Activated CD4-positive, CD25-positive, alpha-beta regulatory T cell (primary cell): ENCODE results near the gene PDGFD.

ENCODE experiments used
- DNase-seq, 4 experiments: peaks; one replicate each; lab custom pipeline; 2025; lab: John Stamatoyannopoulos, UW

The PDGFD gene

GRCh38 chr11:104000798-104001197 lies 163.1 kb downstream of the PDGFD start:
- DNase-seq = no peak

DNA sequence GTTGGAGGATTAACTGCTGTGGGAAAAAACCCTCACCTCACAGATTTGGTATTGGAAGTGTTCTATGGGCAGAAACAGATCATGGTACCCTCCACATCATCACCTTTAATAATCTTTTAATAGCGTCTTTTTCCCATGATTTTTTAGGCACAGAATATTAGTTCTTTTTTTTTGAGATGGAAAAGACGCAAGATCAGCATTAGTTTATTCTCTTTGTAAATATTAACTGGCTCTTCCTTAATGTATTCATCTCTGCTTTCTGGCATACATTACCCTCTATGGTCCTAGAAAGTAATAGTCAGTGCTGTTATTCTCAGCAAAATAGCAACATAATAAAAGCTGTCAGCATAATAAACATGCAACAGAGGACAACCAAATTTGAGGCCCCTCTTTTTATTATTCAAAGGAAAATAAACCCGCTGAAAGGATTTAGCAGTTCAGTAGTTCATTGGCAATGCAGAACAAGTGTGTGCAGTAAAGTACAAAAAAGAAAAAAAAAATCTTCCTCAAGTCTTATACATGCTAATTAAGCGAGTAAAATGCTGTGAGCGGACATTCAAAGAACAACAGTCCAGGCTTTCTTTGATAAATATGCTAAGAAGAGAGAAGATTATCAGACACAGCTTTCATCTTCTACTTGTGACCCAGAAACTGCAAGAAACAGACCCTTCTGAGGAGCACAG lies 165.0 kb downstream of the PDGFD start:
- no peak for DNase-seq

DNA sequence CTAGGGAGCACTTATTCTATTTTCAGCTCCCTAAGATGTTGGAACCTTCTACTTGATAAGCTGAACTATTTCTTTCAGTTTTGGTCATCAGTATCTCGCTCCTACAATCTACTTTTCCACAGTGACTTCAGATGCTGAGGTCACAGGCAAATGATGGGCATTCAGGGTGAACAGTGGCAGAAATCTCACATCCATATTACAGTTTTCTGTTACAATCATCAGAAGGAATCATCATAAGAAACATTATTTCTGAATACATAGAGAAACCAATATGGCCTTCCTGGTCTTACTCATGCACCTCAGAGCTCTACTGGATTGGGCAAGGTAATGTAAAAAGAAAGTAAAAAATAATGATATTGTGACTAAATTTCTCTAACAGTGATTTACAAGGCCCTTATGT lies 166.9 kb downstream of the PDGFD start:
- no peak for DNase-seq

DNA sequence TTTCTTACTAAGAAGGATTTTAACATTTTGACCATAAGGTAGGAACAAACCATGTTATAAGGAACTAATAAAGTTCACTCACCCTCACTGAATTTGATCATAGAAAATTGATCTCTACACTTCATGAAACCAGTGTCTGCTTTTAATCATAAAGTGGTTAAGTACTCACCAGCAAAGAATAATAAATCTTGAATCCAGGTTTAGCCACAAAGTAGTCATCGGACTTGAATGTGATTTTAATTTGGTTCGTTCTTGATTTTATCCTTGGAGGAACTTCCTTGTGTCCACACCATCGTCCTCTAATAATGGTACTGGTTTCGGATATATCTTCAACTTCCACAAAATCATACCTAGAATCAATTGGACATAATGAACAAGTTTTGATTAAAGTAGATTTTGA lies 168.1 kb downstream of the PDGFD start:
- DNase-seq = no peak

GRCh38 chr11:103994518-103994917 lies 169.4 kb downstream of the PDGFD start:
- no peak for DNase-seq

- no peak for DNase-seq
These were observed 169.9 kb downstream of the PDGFD start for GRCh38 chr11:103994094-103994493.

DNA sequence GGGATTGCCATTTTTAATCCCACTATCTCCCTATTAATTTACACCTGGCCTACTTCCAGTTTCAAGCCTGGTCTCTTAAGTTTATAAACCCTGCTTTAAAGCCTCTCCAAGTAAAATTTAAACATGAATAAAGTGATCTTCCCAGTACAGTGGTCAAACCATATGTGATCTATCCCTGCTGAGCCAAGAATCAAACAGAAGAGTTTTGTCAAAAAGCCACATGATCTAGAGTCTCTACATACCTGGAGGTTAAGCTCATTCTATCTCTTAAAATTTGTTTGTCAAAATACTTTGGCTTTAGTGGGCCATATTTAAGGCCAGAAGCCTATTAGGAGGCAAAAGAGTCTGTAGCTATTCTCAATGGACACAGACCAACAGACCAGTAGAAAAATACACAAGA lies 170.4 kb downstream of the PDGFD start:
- DNase-seq = no peak

DNA sequence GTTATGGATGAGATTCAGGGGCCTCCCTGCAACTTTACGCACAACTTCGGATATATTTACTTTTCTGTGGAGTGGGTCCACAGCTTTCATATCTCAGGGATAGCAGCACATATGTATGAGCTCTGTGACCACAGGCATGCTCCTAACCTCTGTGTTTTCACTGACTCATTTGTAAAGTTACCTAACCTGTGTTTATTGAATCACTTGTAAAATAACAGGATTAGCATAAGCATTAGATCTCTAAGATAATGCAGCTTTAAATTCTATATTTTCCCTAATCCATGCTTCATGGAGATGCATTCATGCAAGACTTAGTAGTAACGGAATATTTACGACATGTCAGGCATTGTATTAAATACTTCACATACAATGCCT lies 175.4 kb downstream of the PDGFD start:
- no peak for DNase-seq

DNA sequence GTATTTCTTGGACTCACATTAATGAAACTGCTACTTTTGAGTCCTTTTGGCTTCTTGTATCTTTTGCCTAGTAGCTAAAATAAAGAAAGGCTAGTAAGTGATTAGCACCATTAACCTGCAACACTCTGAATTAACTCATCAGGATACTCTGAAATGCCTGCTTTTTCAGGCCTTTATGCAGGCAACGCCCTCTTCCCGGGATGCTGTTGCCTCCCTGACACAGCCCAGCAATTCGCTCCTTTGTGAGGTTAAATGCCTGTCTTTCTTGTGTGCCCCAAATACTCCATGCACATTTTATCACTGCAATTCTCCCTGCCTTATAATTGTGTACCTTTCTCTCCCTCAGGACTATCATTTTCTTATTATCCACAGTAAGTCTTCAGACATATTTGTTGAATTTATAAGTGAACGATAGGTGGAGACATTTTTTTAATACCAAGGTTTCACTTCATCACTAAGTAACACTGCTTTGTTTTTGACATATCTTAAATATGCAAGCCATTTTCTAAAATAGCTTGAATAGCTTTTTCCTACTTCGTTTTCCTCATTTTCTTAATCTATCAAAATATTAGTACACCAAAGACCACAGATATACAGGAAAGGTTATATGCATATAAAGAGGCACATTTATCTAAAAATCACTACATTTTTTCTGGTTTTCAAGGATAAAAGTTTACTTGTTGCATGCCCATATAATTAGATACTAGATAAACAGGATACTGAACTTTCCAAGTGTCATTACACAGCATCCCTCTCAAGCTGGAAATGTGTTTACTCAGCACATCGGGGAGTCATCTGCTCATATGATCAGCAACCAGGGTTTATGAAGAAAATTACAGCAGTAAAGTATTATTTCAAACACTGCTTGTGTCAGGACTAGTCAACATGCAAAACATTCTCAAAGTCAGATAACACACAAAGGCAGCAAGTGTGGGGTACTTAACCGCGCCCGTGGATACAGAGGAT lies 176.0 kb downstream of the PDGFD start:
- no peak for DNase-seq

DNA sequence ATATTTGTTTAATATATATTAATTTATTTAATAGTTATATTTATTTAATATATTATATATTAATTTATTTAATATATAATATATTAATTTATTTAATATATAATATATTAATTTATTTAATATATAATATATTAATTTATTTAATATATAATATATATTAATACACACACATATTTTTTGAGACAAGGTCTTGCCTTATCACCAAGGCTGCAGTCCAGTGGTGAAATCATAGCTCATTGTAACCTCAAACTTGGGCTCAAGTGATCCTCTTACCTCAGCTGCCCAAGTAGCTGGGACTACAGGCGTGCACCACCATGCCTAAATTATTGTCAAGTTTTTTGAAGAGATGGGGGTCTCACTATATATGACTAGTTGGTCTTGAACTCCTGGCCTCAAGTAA lies 178.9 kb downstream of the PDGFD start:
- DNase-seq = no peak

DNA sequence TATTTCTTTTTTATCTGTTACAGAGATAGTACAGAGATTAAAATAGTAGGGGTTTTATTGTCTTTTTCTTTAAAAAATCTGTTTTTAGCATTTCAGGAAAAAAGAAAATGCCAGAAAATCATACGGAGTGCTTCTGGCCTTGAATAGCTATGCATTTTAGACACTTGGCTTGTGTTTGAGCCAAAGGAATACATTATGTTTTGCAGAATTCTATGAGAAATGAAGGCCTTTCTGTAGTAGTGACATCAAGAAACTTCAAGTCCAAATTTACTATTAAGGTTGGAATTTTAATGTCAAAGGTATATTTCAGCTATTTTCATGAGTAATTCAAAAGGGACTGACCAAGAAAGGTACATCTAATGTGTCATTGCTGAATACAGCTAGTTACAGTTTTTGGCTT lies 183.8 kb downstream of the PDGFD start:
- no peak for DNase-seq

DNA sequence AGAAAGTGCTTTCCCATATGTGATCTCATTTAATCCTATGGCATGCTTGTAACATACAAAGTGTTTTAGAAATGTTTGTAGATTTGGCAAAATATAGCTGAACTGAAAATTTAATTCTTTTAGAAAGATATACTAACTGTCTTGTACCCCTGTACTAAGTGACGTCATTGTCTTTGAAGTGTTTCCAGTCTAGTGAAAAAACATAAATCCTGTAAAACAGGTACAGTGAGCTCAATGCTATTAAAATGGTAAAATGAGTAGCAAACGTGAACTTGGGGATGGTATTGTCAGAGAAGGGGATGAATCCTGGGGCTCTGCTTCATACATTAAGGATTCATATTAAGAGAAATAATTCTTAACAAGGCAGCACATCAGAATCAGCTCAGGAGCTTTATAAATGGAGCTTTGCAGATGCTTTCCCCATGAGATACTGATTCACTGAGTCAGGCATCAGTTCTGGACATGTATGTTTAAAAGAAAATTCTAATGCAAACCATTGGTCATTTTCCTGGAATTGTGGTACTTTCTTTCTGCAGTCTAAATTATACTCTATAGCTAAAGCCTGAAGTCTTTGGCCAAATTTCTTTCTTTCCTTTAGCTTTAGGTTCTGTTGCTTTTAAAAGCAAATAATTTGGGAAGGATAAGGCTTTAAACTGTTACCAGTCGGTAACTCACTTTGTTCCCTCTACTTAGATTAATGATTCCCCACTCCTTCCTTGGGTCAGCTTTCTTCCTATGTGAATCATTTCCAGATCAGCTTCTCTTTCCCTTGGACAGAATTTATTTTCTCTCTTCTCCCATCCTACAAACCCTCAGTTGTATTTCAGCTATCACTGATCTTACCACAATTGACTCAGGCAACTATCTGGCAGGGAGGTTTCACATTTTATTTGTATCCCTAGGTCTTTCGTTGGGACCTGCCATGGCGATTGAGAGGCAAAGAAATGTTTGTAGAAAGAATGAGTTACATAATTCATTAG lies 185.0 kb downstream of the PDGFD start:
- no peak for DNase-seq

GRCh38 chr11:103972013-103972412 lies 191.9 kb downstream of the PDGFD start:
- DNase-seq = no peak

DNA sequence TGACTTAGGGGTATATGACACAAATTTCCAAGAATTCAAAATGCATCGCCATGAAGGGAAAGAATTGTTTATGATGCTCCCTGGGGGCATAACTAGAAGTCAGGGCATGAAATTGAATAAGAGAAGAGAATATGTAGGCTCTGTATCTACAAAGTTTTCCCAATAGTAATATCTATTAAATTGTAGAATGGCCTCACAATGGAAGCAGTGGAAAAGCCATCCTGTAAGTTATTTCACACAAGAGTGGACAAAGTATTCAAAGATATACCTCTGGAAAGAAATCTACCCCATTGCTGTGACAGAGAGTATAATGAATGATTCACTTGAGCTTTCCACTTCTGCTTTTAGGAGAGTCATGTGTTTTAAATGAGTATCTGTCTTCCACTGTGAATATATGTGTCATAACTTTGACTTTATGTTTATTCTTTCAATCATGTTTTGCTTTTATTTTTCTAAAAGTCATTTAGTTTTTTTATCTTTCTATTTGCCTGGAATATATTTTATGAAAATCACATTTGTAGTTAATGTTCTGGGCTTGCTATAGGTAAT lies 193.2 kb downstream of the PDGFD start:
- DNase-seq = no peak

- no peak for DNase-seq
These were observed 195.3 kb downstream of the PDGFD start for GRCh38 chr11:103968685-103969084.

DNA sequence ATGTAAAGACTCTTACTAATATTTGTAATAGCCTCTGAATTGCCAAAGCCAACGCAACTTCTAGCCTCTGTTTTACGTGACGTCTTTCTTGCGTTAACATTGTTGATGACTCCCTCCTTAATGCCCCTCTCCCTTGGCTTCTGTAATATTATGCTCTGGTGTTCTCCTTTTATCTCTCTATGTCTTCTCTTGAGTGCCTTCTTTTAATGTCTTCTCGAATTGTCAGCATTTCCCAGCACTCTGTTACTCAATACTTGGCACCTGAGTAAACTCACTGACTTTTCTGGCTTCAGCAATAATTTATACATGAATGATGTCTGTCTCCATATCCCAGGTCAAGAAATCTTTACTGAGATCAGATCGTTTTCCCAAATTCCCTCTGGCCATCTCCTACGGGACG lies 196.0 kb downstream of the PDGFD start:
- no peak for DNase-seq

DNA sequence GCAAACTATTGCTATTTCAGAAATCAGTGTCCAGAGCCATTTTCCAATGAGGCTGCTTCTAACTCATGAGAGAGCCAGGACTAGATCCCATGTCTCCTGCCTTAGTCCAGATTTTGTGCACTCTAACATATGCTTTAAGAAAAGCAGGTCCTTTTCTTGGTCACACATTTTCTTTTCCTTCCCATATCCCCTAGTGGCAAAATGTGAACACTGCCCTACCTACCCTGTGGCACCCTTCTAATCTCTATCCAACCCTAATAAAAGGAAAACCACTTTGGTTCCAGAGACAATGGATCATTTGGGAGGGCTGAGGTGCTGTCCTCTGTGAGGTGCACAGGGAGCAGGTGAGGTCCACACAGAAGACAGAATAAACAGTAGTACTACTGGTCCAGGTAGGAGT lies 199.6 kb downstream of the PDGFD start:
- no peak for DNase-seq

GRCh38 chr11:103963648-103964047 lies 200.3 kb downstream of the PDGFD start:
- no peak for DNase-seq

GRCh38 chr11:103961010-103961409 lies 202.9 kb downstream of the PDGFD start:
- DNase-seq = no peak

DNA sequence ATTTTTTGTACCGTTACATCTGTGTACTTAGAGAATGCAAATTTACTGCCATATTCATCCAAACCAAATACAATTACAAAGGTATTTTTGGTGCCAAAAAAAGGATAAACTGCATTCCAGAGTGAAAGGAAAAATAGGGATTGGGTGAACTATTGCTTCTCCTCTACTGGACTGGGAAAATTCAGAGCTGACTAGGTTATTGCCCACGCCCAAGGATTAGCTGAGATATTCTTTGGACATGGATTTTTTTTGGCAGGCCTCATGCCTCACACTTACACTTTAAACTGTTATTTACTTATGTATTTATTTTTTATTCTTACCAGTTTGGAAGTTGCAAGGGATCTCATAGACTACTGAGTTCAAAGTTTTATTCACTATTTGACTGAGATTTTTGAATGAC lies 203.8 kb downstream of the PDGFD start:
- no peak for DNase-seq

GRCh38 chr11:103959279-103959942 lies 204.5 kb downstream of the PDGFD start:
- DNase-seq = no peak
